GM23338 (cell line): ENCODE results near the gene TMEM63C. TPM values are rescaled to one million over a fixed set of nuclear protein-coding genes. Genes with fewer than 3 reads are reported as not detected.

Experiments
- ATAC-seq: fragments of 200-7000 bp; cut with Tn5 transposase; 3 replicates; pipeline ENCODE4 v1.9.1; 2020
- DNase-seq: peaks from one replicate; pipeline ENCODE4 v3.0.0-alpha.2; 2015; ENCODE audit warnings: low spot score
- H2AFZ ChIP-seq: fragments of 200-600 bp; sonication (generic); 2 replicates; pipeline ENCODE4 v1.8.0; 2016; ENCODE audit warnings: antibody characterized with exemption, mild to moderate bottlenecking, moderate library complexity
- H3F3A ChIP-seq: fragments of 200-600 bp; sonication (generic); replicated peaks from 2 replicates; pipeline ENCODE4 v1.8.0; 2017; ENCODE audit warnings: antibody characterized with exemption, mixed run types, low read depth
- H3K27ac ChIP-seq: fragments of 200-600 bp; sonication (generic); 2 replicates; pipeline ENCODE4 v1.6.1; 2016; ENCODE audit warnings: low read depth
- H3K27me3 ChIP-seq: fragments of 200-600 bp; sonication (generic); 2 replicates; pipeline ENCODE4 v1.8.0; 2016; ENCODE audit warnings: mild to moderate bottlenecking, mixed run types, moderate library complexity; ENCODE audit not compliant: insufficient read depth
- H3K36me3 ChIP-seq: fragments of 200-600 bp; sonication (generic); 2 replicates; pipeline ENCODE4 v1.8.0; 2016; ENCODE audit warnings: mild to moderate bottlenecking; ENCODE audit not compliant: insufficient read depth
- H3K4me1 ChIP-seq: fragments of 200-600 bp; sonication (generic); 2 replicates; pipeline ENCODE4 v1.8.0; 2016; ENCODE audit warnings: mild to moderate bottlenecking, moderate library complexity; ENCODE audit not compliant: insufficient read depth
- H3K4me2 ChIP-seq: fragments of 200-600 bp; sonication (generic); 2 replicates; pipeline ENCODE4 v1.7.1; 2017; ENCODE audit warnings: mixed run types
- H3K4me3 ChIP-seq: fragments of 200-600 bp; sonication (generic); 2 replicates; pipeline ENCODE4 v1.6.1; 2016; ENCODE audit warnings: mixed run types
- H3K79me2 ChIP-seq: fragments of 200-600 bp; sonication (generic); replicated peaks from 2 replicates; pipeline ENCODE4 v1.8.0; 2017; ENCODE audit warnings: mild to moderate bottlenecking; ENCODE audit not compliant: insufficient read depth
- H3K9me2 ChIP-seq: fragments of 200-600 bp; sonication (generic); 2 replicates; pipeline ENCODE4 v1.8.0; 2017; ENCODE audit not compliant: insufficient read depth
- H4K20me1 ChIP-seq: fragments of 200-600 bp; sonication (generic); replicated peaks from 2 replicates; pipeline ENCODE4 v1.8.0; 2017; ENCODE audit warnings: mild to moderate bottlenecking; ENCODE audit not compliant: insufficient read depth
- H3K27ac Mint-ChIP-seq: 2 replicates; pipeline ENCODE4 v1.8.0; 2020; ENCODE audit warnings: inconsistent platforms, mild to moderate bottlenecking, moderate library complexity, mixed read lengths
- H3K27me3 Mint-ChIP-seq: 3 replicates; pipeline ENCODE4 v1.8.0; 2022; ENCODE audit warnings: low read depth, mild to moderate bottlenecking, moderate library complexity, mixed read lengths, inconsistent platforms; ENCODE audit not compliant: insufficient read depth, poor library complexity
- H3K36me3 Mint-ChIP-seq: 3 replicates; pipeline ENCODE4 v1.8.0; 2021; ENCODE audit warnings: low read depth, mild to moderate bottlenecking, inconsistent platforms, moderate library complexity, mixed read lengths
- H3K4me1 Mint-ChIP-seq: 3 replicates; pipeline ENCODE4 v1.8.0; 2020; ENCODE audit warnings: mild to moderate bottlenecking, inconsistent platforms, mixed read lengths
- H3K4me3 Mint-ChIP-seq: 3 replicates; pipeline ENCODE4 v1.8.0; 2021; ENCODE audit warnings: moderate library complexity, mild to moderate bottlenecking, inconsistent platforms, mixed read lengths
- H3K9me3 Mint-ChIP-seq: 3 replicates; pipeline ENCODE4 v1.8.0; 2020; ENCODE audit warnings: moderate library complexity, mild to moderate bottlenecking, inconsistent platforms, mixed read lengths
- CTCF ChIP-seq, 2 experiments: fragments of 200-600 bp in 1 of 2; sonication (generic) in 1 of 2; conservative IDR thresholded peaks; 2 replicates each; pipeline versions ENCODE4 v1.5.1 to v1.6.1; 2016 to 2017; ENCODE audit warnings: antibody characterized with exemption in 2 of 2, low read depth in 2 of 2, mild to moderate bottlenecking in 2 of 2, moderate library complexity in 1 of 2
- EZH2phosphoT487 ChIP-seq: fragments of 200-600 bp; sonication (generic); IDR thresholded peaks from one replicate; pipeline ENCODE4 v1.8.1; 2018; ENCODE audit warnings: antibody characterized with exemption; ENCODE audit not compliant: unreplicated experiment
- JUNB ChIP-seq: IDR thresholded peaks from one replicate; pipeline ENCODE4 v1.6.1; 2016; ENCODE audit warnings: antibody characterized with exemption; ENCODE audit not compliant: unreplicated experiment
- REST ChIP-seq: IDR thresholded peaks from one replicate; pipeline ENCODE4 v1.6.1; 2018; ENCODE audit warnings: antibody characterized with exemption; ENCODE audit not compliant: unreplicated experiment
- STAT1 ChIP-seq: IDR thresholded peaks from one replicate; pipeline ENCODE4 v1.6.1; 2016; ENCODE audit warnings: antibody characterized with exemption; ENCODE audit not compliant: unreplicated experiment
- ZNF114 ChIP-seq: fragments of 250-450 bp; sonication (Bioruptor Pico); IDR thresholded peaks from 2 replicates; pipeline ENCODE4 v1.5.0; 2020; ENCODE audit warnings: mild to moderate bottlenecking, moderate library complexity
- ZNF331 ChIP-seq: fragments of 250-450 bp; sonication (Bioruptor Pico); IDR thresholded peaks from 2 replicates; pipeline ENCODE4 v1.5.0; 2020; ENCODE audit warnings: low read depth, mild to moderate bottlenecking, moderate library complexity
- polyA plus RNA-seq: library from polyadenylated mRNA; unstranded; fragments of >200 nt; fragmentation: Nextera tagmentation; extraction: Ambion mirVana; gene quantifications from 2 replicates; pipeline ENCODE4 v1.2.1, GENCODE V29; 2016
- total RNA-seq: library from RNA; depleted of rRNA; stranded (reverse); fragments of >200 nt; shearing (Covaris generic); gene quantifications from 2 replicates; pipeline ENCODE4 v1.2.3, GENCODE V29; 2014
- TF ChIP-seq, protein P1 (sequence below): IDR thresholded peaks from 2 replicates; pipeline ENCODE4 v1.6.1; 2016; ENCODE audit warnings: antibody characterized with exemption

TMEM63C gene
- total and polyA plus RNA-seq, 2 experiments from 2014 or later = 2.1 to 6.3 TPM

DNA sequence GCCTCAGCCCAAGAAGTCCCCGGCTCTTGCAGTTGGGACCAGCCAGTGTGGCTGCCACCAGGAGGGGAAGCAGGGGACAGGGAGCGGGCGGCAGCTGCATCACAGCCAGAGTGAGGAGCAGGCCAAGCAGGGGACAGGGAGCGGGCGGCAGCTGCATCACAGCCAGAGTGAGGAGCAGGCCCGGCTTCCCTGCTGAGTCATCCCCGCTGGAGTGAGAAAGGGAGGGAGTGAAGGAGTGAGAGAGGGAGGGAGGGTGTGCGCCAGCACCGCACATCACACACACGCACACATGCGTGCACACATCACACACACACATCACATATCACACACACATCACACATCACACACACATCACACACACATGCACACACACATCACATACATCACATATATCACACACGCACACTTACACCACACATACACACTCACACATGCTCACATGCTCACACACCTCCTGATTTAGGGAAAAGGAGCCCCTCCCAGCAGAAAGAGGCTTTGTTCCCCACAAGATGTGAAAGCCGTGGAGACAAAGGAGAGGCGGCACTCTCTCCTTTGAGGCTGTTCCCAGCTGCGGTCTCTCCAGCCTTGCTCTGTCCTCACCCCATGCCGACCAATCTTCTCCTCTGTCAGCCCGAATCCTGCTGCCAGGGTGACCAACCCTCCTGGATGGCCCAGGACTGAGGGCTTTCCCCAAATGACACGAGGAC, 23.3 kb upstream of the TMEM63C start:
- Histone ChIP-seq H4K20me1 (no peaks in the 10 kb centered on the region), H3K27ac (no peak overlapping the region; the same call in none of the 2 replicates), H3K27me3 (no peaks in the 10 kb centered on the region), H3K4me2 (peak overlapping the region; percentile 72), H3K9me2 (no peaks in the 10 kb centered on the region), H2AFZ (peak overlapping the region; percentile 99), H3K4me1 (peaks cover 18% of the 10 kb centered on the region), H3K79me2 (no peaks in the 10 kb centered on the region), H3K4me3 (peak overlapping the region; percentile 32; the same call in 1 of the 2 replicates), H3K36me3 (no peaks in the 10 kb centered on the region), H3F3A (0 out of 2 replicates have a peak, but pooled peaks cover 2% of the 10 kb centered on the region)
- H3K4me3 Mint-ChIP-seq = peak overlapping the region; percentile 24
- no peaks in the 10 kb centered on the region for H3K36me3 Mint-ChIP-seq
- ATAC-seq (peak; percentile 87), DNase-seq (peak; percentile 68)
- H3K9me3 Mint-ChIP-seq = no peaks in the 10 kb centered on the region
- peaks cover 33% of the 10 kb centered on the region for H3K4me1 Mint-ChIP-seq
- no peak for TF ChIP-seq EZH2phosphoT487
- TF ChIP-seq CTCF (conservative IDR thresholded peaks at IDR 0.05; ENCODE audit: low read depth in 2 of 2) = 0 out of 4 replicates have a peak, but pooled peaks of 1 of the 2 experiments have one; percentile 7
- peaks cover 18% of the 10 kb centered on the region for H3K27me3 Mint-ChIP-seq
- peak overlapping the region; percentile 41; the same call in 1 of the 2 replicates for H3K27ac Mint-ChIP-seq

GRCh38 chr14:77158882-77159255, 22.7 kb upstream of the TMEM63C start:
- H3K4me1 ChIP-seq = peaks cover 18% of the 10 kb centered on the region
- no peak overlapping the region for H3K27ac ChIP-seq
- H3K27me3 Mint-ChIP-seq = peaks cover 16% of the 10 kb centered on the region
- peak overlapping the region; percentile 24; the same call in 2 of the 3 replicates for H3K4me3 Mint-ChIP-seq
- peak overlapping the region; percentile 72 for H3K4me2 ChIP-seq
- H3K36me3 Mint-ChIP-seq = no peaks in the 10 kb centered on the region
- H3K36me3 ChIP-seq = no peaks in the 10 kb centered on the region
- peak overlapping the region; percentile 99 for H2AFZ ChIP-seq
- H3F3A ChIP-seq = 0 out of 2 replicates have a peak, but pooled peaks cover 2% of the 10 kb centered on the region
- H3K9me3 Mint-ChIP-seq = no peaks in the 10 kb centered on the region
- DNase-seq (no peak), ATAC-seq (no peak)
- peak overlapping the region; percentile 32; the same call in 1 of the 2 replicates for H3K4me3 ChIP-seq
- H3K9me2 ChIP-seq = no peaks in the 10 kb centered on the region
- H3K27ac Mint-ChIP-seq = peak overlapping the region; percentile 41; the same call in 1 of the 2 replicates
- no peaks in the 10 kb centered on the region for H3K27me3 ChIP-seq
- no peaks in the 10 kb centered on the region for H4K20me1 ChIP-seq
- peaks cover 29% of the 10 kb centered on the region for H3K4me1 Mint-ChIP-seq
- H3K79me2 ChIP-seq = no peaks in the 10 kb centered on the region
- no peak for TF ChIP-seq JUNB
- no peak for TF ChIP-seq ZNF331 (CRISPR knock-in tag)
- TF ChIP-seq CTCF (conservative IDR thresholded peaks at IDR 0.05; ENCODE audit: low read depth in 2 of 2) = no peak
- TF ChIP-seq, protein P1, sequence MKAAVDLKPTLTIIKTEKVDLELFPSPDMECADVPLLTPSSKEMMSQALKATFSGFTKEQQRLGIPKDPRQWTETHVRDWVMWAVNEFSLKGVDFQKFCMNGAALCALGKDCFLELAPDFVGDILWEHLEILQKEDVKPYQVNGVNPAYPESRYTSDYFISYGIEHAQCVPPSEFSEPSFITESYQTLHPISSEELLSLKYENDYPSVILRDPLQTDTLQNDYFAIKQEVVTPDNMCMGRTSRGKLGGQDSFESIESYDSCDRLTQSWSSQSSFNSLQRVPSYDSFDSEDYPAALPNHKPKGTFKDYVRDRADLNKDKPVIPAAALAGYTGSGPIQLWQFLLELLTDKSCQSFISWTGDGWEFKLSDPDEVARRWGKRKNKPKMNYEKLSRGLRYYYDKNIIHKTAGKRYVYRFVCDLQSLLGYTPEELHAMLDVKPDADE = no peak
- TF ChIP-seq EZH2phosphoT487 = no peak
- no peak for TF ChIP-seq STAT1
- TF ChIP-seq ZNF114 (CRISPR knock-in tag) = no peak
- TF ChIP-seq REST = no peak
